Activated CD4-positive, alpha-beta T cell treated with anti-CD3 and anti-CD28 coated beads, Interleukin-2, Interleukin-4, amounts not matched to agents 100 ng/mL and 50 ng/mL, durations not matched to agents 16 hours and 8 hours (primary cell): ENCODE results near the gene PRKG1.
"Not testable (repeated sequence)": the region's sequence is repeated elsewhere in the genome, so short reads cannot be mapped to it uniquely, and the experiment has no call there.

Experiments used
- DNase-seq: peaks from one replicate; pipeline ENCODE4 v3.0.0-alpha.2; 2020; ENCODE audit warnings: low spot score

The PRKG1 gene

DNA sequence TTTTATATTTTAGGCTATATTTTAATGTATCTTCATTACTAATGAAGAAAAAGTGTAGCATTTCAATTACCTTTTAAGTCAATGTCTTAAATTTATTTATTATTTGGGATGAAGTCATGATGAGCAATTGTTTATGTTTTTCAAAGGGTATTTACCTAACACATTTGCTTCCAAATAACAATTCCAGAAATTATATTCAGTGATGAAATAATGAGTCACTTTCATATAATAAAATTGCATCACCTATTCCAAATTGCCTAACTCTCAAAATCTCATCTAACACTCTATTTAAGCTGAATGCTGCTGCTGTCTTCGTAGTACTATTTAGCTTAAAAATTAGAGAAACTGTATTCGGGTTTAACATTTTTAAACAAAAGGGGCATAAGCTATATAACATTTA lies 97.7 kb downstream of the PRKG1 start:
- no peak for DNase-seq

GRCh38 chr10:51176976-51177695 lies 102.8 kb downstream of the PRKG1 start:
- no peak for DNase-seq

- DNase-seq, result no peak
Measured at GRCh38 chr10:51178634-51179033, 104.3 kb downstream of the PRKG1 start.

DNA sequence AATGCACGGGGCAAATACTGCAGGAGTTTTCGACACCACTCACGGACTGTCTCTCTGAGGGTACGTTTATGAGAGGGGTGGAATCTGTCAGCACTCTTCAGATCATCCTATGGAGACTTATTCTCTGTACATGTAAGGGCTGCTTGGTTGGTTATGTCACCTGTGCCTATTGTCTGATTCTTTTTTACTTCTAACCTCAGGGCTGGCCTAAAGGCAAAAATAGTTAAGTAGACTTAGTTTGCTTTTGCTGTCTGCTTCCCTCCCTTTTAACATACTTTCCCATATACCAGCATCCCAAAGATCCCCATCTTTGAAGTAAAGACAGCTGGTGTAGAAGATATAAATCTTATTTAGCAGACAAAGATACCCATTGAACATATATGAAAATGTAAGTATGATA lies 105.9 kb downstream of the PRKG1 start:
- no peak for DNase-seq

GRCh38 chr10:51183783-51184182 lies 109.5 kb downstream of the PRKG1 start:
- DNase-seq, result no peak

DNA sequence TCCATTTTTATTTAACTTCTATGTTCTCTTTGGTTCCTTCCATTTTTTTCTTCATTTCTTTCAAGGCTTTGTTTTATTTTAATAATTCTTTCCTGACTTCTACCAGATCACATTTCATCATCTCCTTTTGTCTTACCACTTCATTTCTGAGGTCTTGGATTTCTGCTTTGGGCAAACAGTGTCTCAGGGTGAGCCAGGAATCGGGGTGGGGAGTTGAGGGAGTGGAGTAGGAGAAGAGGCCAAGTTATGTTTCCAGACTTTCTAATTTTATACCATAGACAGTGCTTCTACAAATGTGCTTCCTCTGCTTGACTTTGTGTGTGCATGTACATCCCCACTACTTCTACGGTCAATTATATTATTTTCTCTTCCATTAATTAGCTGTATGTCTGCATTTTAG lies 112.1 kb downstream of the PRKG1 start:
- DNase-seq, result no peak

- no peak for DNase-seq
Measured at GRCh38 chr10:51188008-51188407, 113.7 kb downstream of the PRKG1 start.

DNA sequence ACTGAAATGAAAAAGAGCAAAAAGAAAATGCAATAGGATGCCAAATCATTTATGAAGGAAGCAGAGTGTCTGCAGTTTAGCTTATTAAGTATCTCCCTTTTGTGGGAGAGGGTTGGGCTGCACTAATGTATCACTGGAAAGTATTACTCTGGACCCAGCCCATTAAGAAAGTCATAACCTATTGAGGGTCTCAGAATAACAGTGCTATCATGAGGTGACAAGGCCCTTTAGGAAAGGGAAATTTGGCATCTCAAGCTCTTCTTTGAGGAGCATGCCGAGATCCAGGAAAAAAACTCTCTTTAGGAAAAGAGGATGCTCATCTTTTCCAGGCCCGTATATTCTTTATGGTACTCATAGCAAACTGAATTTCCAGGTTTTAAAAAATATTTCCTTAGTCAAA lies 114.6 kb downstream of the PRKG1 start:
- no peak for DNase-seq

- no peak for DNase-seq
Measured at GRCh38 chr10:51196508-51197175, 122.4 kb downstream of the PRKG1 start.

- no peak for DNase-seq
Measured at GRCh38 chr10:51198170-51198569, 123.9 kb downstream of the PRKG1 start.

GRCh38 chr10:51201947-51202346 lies 127.7 kb downstream of the PRKG1 start:
- no peak for DNase-seq

DNA sequence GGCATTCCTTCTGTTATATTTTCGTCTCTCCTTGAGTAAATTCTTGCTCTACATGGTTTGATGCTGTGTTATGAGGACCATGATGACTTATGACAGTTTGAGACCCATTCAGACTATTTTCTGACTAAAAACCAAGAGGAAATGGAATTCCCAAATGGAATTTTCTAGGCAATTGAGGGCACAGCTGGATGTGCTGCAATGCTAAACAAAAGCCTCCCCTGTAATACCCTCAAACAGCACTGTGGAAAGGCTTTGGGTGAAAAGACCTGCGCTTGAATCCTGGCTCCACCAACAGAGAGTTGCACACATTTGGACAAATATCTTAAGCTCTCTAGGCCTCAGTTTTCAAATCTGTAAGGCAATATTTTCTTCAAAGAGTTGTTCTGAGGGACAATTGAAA lies 129.1 kb downstream of the PRKG1 start:
- DNase-seq, result no peak

- DNase-seq, result no peak
Measured at GRCh38 chr10:51204066-51204465, 129.8 kb downstream of the PRKG1 start.

- no peak for DNase-seq
Measured at GRCh38 chr10:51204701-51205100, 130.4 kb downstream of the PRKG1 start.

GRCh38 chr10:51206500-51206899 lies 132.2 kb downstream of the PRKG1 start:
- no peak for DNase-seq

DNA sequence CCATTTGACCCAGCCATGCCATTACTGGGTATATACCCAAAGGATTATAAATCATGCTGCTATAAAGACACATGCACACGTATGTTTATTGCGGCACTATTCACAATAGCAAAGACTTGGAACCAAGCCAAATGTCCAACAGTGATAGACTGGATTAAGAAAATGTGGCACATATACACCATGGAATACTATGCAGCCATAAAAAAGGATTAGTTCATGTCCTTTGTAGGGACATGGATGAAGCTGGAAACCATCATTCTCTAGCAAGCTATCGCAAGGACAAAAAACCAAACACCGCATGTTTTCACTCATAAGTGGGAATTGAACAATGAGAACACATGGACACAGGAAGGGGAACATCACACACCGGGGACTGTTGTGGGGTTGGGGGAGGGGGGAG lies 138.7 kb downstream of the PRKG1 start:
- not testable (repeated sequence) for DNase-seq

- DNase-seq, result no peak
Measured at GRCh38 chr10:51214207-51215196, 140.2 kb downstream of the PRKG1 start.

DNA sequence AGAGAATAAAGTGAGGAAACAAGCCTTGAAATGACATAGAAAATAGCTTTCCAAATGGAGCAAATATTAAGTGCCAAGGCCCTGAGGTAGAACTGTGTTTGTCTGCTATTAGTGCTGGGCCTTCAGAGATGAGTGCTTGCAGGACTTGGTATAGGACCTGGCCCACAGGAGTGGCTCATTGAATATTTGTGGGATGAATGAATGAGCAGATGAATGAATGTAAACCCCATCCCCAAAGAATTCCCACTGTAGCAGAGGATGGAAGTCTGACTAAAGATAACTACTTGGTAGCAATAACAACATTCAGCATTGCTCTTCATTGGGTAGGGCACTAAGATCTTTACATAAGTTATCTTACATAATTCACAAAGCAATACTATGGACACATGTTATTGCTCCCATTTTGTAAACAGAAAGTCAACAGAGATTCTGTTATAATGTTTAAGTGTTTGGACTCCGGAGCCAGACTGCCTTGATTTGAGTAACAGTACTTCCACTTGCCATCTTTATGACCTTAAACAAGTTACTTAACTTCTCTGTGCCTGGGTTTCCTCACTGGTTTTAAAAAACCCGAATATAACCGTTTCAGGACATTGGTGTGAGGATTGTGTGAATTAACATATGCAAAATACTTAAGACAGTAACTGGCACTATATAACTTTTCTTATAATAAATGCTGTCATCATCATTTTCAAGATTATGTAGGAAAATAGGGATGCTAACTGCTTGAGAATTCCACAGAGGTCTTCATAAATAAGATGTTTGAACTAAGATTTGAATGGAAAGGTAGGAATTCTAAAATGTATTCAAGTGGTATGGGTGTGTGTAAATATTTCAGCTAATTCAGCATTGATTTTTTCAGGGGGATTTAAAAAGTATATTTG lies 141.9 kb downstream of the PRKG1 start:
- no peak for DNase-seq

- no peak for DNase-seq
Measured at GRCh38 chr10:51217505-51217904, 143.2 kb downstream of the PRKG1 start.

GRCh38 chr10:51224671-51225161 lies 150.4 kb downstream of the PRKG1 start:
- DNase-seq, result no peak
